NT2/D1 (cell line): ENCODE data around the gene PRKN.
"Not testable (repeated sequence)": the region's sequence is repeated elsewhere in the genome, so short reads cannot be mapped to it uniquely, and the experiment has no call there.

Experiments used
- DNase-seq: peaks from one replicate; pipeline ENCODE4 v3.0.0-alpha.2; 2011; ENCODE audit warnings: low read depth, low spot score
- H3K27me3 ChIP-seq: 2 replicates; pipeline ENCODE4 v1.6.0; 2011; ENCODE audit warnings: mild to moderate bottlenecking; ENCODE audit not compliant: insufficient read length, insufficient read depth
- H3K36me3 ChIP-seq: 2 replicates; pipeline ENCODE4 v1.6.1; 2011; ENCODE audit warnings: mild to moderate bottlenecking, low read length, mixed read lengths; ENCODE audit not compliant: insufficient read depth, insufficient read length
- H3K4me1 ChIP-seq: 2 replicates; pipeline ENCODE4 v1.5.1; 2011; ENCODE audit not compliant: insufficient read depth, insufficient read length
- H3K4me3 ChIP-seq: 2 replicates; pipeline ENCODE4 v1.5.1; 2011; ENCODE audit warnings: low read depth; ENCODE audit not compliant: insufficient read length
- H3K9ac ChIP-seq: 2 replicates; pipeline ENCODE4 v1.6.0; 2011; ENCODE audit warnings: low read depth; ENCODE audit not compliant: insufficient read length
- H3K9me3 ChIP-seq: 2 replicates; pipeline ENCODE4 v1.5.1; 2011; ENCODE audit warnings: mild to moderate bottlenecking, low read length; ENCODE audit not compliant: insufficient read depth
- SUZ12 ChIP-seq: IDR thresholded peaks from 2 replicates; pipeline ENCODE4 v1.6.1; 2011; ENCODE audit not compliant: insufficient read length, insufficient read depth; ENCODE audit errors: extremely low read depth
- YY1 ChIP-seq: IDR thresholded peaks from 2 replicates; pipeline ENCODE4 v1.6.1; 2011; ENCODE audit not compliant: insufficient read length, insufficient read depth
- ZNF274 ChIP-seq: IDR thresholded peaks from 2 replicates; pipeline ENCODE4 v1.6.1; 2011; ENCODE audit warnings: mild to moderate bottlenecking, low read depth, low read length

The PRKN gene

GRCh38 chr6:161346717-161347116 is 1380.8 kb downstream of the PRKN start:
- no peaks in the 10 kb centered on the region for H3K4me1 ChIP-seq
- TF ChIP-seq YY1, result no peak
- no peak for TF ChIP-seq ZNF274
- no peak for TF ChIP-seq SUZ12
- no peak for DNase-seq
- H3K9ac ChIP-seq, result no peak overlapping the region
- no peaks in the 10 kb centered on the region for H3K36me3 ChIP-seq
- no peaks in the 10 kb centered on the region for H3K27me3 ChIP-seq
- H3K4me3 ChIP-seq, result no peak overlapping the region
- H3K9me3 ChIP-seq, result no peaks in the 10 kb centered on the region

- TF ChIP-seq SUZ12 (no peak), ZNF274 (no peak), YY1 (no peak)
- no peak for DNase-seq
- H3K9me3 ChIP-seq, result no peaks in the 10 kb centered on the region
Measured at GRCh38 chr6:161344626-161345025, 1382.9 kb downstream of the PRKN start.

GRCh38 chr6:161342039-161342438 is 1385.5 kb downstream of the PRKN start:
- no peak for DNase-seq
- Histone ChIP-seq H3K4me1 (no peaks in the 10 kb centered on the region), H3K36me3 (no peaks in the 10 kb centered on the region), H3K9me3 (no peaks in the 10 kb centered on the region), H3K4me3 (no peak overlapping the region), H3K9ac (no peak overlapping the region), H3K27me3 (no peaks in the 10 kb centered on the region)
- no peak for TF ChIP-seq YY1

More at GRCh38 chr6:161344626-161345025, 1382.9 kb downstream of the PRKN start:
- no peak overlapping the region for H3K9ac ChIP-seq
- H3K4me3 ChIP-seq, result no peak overlapping the region
- H3K36me3 ChIP-seq, result no peaks in the 10 kb centered on the region
- H3K27me3 ChIP-seq, result no peaks in the 10 kb centered on the region
- no peaks in the 10 kb centered on the region for H3K4me1 ChIP-seq

- no peak overlapping the region for H3K9ac ChIP-seq
- H3K4me3 ChIP-seq, result no peak overlapping the region
- no peaks in the 10 kb centered on the region for H3K4me1 ChIP-seq
- no peak for TF ChIP-seq SUZ12
- no peaks in the 10 kb centered on the region for H3K9me3 ChIP-seq
- DNase-seq, result no peak
- no peaks in the 10 kb centered on the region for H3K27me3 ChIP-seq
- no peaks in the 10 kb centered on the region for H3K36me3 ChIP-seq
Measured at GRCh38 chr6:161341638-161342037, 1385.9 kb downstream of the PRKN start.

GRCh38 chr6:161338015-161338414 is 1389.6 kb downstream of the PRKN start:
- Histone ChIP-seq H3K36me3 (no peaks in the 10 kb centered on the region), H3K9ac (no peak overlapping the region), H3K4me1 (no peaks in the 10 kb centered on the region), H3K27me3 (no peaks in the 10 kb centered on the region), H3K4me3 (no peak overlapping the region), H3K9me3 (no peaks in the 10 kb centered on the region)
- TF ChIP-seq ZNF274 (no peak), YY1 (no peak), SUZ12 (no peak)
- DNase-seq, result no peak

GRCh38 chr6:161336479-161336878 is 1391.1 kb downstream of the PRKN start:
- Histone ChIP-seq H3K9ac (no peak overlapping the region), H3K27me3 (no peaks in the 10 kb centered on the region), H3K36me3 (no peaks in the 10 kb centered on the region), H3K9me3 (no peaks in the 10 kb centered on the region; the same call in 1 of the 2 replicates), H3K4me1 (no peaks in the 10 kb centered on the region), H3K4me3 (no peak overlapping the region)
- DNase-seq, result no peak
- no peak for TF ChIP-seq SUZ12
- no peak for TF ChIP-seq YY1
- no peak for TF ChIP-seq ZNF274

DNA sequence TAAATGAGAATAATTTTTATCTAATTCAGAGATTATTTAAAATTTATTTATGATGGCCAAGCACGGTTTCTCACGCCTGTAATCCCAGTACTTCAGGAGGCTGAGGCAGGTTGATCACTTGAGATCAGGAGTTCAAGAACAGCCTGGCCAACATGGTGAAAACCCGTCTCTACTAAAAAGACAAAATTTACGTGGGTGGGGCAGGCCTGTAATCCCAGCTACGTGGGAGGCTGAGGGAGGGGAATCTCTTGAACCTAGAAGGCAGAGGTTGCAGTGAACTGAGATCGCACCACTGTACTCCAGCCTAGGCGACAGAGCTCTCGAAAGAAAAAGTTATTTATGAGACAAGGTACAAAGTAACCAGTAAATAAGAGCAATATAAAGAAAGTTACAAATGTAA is 1394.2 kb downstream of the PRKN start:
- Histone ChIP-seq H3K9ac (no peak overlapping the region), H3K27me3 (no peaks in the 10 kb centered on the region), H3K4me1 (no peaks in the 10 kb centered on the region), H3K4me3 (no peak overlapping the region), H3K36me3 (no peaks in the 10 kb centered on the region), H3K9me3 (no peaks in the 10 kb centered on the region; the same call in 1 of the 2 replicates)
- DNase-seq, result no peak
- TF ChIP-seq YY1, result no peak
- no peak for TF ChIP-seq ZNF274
- TF ChIP-seq SUZ12, result no peak

- H3K4me3 ChIP-seq, DNase-seq, H3K4me1 ChIP-seq, H3K36me3 ChIP-seq, H3K9ac ChIP-seq, H3K27me3 ChIP-seq: not testable (repeated sequence)
- peaks cover 15% of the 10 kb centered on the region for H3K9me3 ChIP-seq
Measured at GRCh38 chr6:161331402-161332081, 1396.0 kb downstream of the PRKN start.
